ENCODE measurements around the gene WNT16. TPM values are rescaled to one million over a fixed set of nuclear protein-coding genes. Genes with fewer than 3 reads are reported as not detected.

WNT16 gene
- total and polyA plus RNA-seq, 2 donors (not counting 1 experiment from before 2014, with no cell fraction given), result 1.2 to 3.8 TPM

DNA sequence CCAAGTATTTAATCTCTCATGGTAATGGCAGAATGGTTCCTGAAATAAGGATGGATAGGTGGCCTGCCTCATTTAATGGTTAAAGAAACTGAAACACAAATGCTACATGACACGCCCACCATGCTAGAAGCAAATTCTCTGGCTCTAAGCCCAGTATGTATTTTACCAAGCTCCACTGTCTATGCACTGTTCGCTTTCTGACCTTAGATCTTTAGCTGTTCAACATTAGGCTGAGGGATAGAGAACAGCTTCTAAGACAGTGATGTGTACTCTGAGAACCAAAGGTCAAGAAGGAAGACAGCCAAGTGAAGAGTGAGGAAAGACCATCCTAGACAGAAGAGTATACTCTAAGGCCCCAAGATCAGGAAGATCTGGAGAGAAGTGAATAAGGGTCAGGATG is 40.7 kb downstream of the WNT16 start:
- H3K4me2 ChIP-seq (ENCODE audit: extremely low read depth, insufficient read depth, low read length), result no peak overlapping the region
- H2AFZ ChIP-seq (ENCODE audit: low read length), result no peak overlapping the region

DNA sequence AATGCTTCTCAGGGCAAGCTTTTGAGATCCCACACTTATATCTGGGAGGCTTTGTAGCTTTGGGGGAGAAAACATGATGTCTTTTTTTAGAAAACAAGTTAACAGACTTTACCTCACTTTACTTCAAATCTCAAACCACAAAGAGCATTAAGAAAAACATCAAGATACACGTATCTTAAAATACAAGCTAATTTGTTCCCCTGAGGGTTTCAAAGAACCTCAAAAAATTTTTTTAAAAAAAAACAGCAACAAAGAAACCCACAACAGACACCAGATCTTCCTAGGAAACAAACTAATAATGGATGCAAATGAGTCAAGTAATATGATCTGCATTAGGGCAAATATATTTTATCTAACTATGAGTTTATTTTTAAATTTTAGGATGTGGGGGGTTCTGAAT is 42.6 kb downstream of the WNT16 start:
- Histone ChIP-seq H3K4me3 (replicated peaks in 1 of 4; ENCODE audit: control extremely low read depth in 1 of 4, insufficient read depth in 1 of 4, low read depth in 3 of 4, low read length in 4 of 4) (no peak overlapping the region), H3K27ac (ENCODE audit: insufficient read depth, low read length) (no peak overlapping the region), H2AFZ (ENCODE audit: low read length) (no peak overlapping the region), H3K4me1 (ENCODE audit: control insufficient read depth, extremely low read depth, insufficient read depth, low read length) (peaks cover 4% of the 10 kb centered on the region), H3K9ac (ENCODE audit: insufficient read depth, low read length) (no peak overlapping the region), H4K20me1 (ENCODE audit: control insufficient read depth, extremely low read depth, insufficient read depth, low read length) (no peaks in the 10 kb centered on the region), H3K27me3 (ENCODE audit: control insufficient read depth, insufficient read depth, low read length) (no peaks in the 10 kb centered on the region), H3K79me2 (ENCODE audit: control insufficient read depth, insufficient read depth, low read length) (no peaks in the 10 kb centered on the region), H3K9me3 (ENCODE audit: control insufficient read depth, insufficient read depth, low read depth, low read length) (no peaks in the 10 kb centered on the region), H3K4me2 (ENCODE audit: extremely low read depth, insufficient read depth, low read length) (no peak overlapping the region), H3K36me3 (ENCODE audit: control insufficient read depth, insufficient read depth, low read length) (no peaks in the 10 kb centered on the region)
- TF ChIP-seq, protein P1, sequence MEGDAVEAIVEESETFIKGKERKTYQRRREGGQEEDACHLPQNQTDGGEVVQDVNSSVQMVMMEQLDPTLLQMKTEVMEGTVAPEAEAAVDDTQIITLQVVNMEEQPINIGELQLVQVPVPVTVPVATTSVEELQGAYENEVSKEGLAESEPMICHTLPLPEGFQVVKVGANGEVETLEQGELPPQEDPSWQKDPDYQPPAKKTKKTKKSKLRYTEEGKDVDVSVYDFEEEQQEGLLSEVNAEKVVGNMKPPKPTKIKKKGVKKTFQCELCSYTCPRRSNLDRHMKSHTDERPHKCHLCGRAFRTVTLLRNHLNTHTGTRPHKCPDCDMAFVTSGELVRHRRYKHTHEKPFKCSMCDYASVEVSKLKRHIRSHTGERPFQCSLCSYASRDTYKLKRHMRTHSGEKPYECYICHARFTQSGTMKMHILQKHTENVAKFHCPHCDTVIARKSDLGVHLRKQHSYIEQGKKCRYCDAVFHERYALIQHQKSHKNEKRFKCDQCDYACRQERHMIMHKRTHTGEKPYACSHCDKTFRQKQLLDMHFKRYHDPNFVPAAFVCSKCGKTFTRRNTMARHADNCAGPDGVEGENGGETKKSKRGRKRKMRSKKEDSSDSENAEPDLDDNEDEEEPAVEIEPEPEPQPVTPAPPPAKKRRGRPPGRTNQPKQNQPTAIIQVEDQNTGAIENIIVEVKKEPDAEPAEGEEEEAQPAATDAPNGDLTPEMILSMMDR (conservative IDR thresholded peaks at IDR 0.05 in 1 of 2, IDR thresholded peaks at IDR 0.05 in 1 of 2; ENCODE audit: low read depth in 1 of 2, low read length in 2 of 2), result no peak
- TF ChIP-seq EZH2 (IDR thresholded peaks at IDR 0.05; ENCODE audit: low read length, missing control alignments), result no peak
- no peak for DNase-seq (ENCODE audit: low read depth in 2 of 2)

More for the DNA sequence above, 40.7 kb downstream of the WNT16 start:
- Histone ChIP-seq H3K4me3 (replicated peaks in 1 of 4; ENCODE audit: control extremely low read depth in 1 of 4, insufficient read depth in 1 of 4, low read depth in 3 of 4, low read length in 4 of 4) (no peak overlapping the region), H3K9me3 (ENCODE audit: control insufficient read depth, insufficient read depth, low read depth, low read length) (no peaks in the 10 kb centered on the region), H3K27me3 (ENCODE audit: control insufficient read depth, insufficient read depth, low read length) (no peaks in the 10 kb centered on the region), H3K79me2 (ENCODE audit: control insufficient read depth, insufficient read depth, low read length) (no peaks in the 10 kb centered on the region), H3K4me1 (ENCODE audit: control insufficient read depth, extremely low read depth, insufficient read depth, low read length) (peaks cover 4% of the 10 kb centered on the region), H3K9ac (ENCODE audit: insufficient read depth, low read length) (no peak overlapping the region), H3K36me3 (ENCODE audit: control insufficient read depth, insufficient read depth, low read length) (no peaks in the 10 kb centered on the region), H3K27ac (ENCODE audit: insufficient read depth, low read length) (no peak overlapping the region), H4K20me1 (ENCODE audit: control insufficient read depth, extremely low read depth, insufficient read depth, low read length) (no peaks in the 10 kb centered on the region)
- peak; percentile 45 to 69 for DNase-seq (ENCODE audit: low read depth in 2 of 2)
- TF ChIP-seq, protein P1 (conservative IDR thresholded peaks at IDR 0.05 in 1 of 2, IDR thresholded peaks at IDR 0.05 in 1 of 2; ENCODE audit: low read depth in 1 of 2, low read length in 2 of 2), result no peak
- TF ChIP-seq EZH2 (IDR thresholded peaks at IDR 0.05; ENCODE audit: low read length, missing control alignments), result no peak

DNA sequence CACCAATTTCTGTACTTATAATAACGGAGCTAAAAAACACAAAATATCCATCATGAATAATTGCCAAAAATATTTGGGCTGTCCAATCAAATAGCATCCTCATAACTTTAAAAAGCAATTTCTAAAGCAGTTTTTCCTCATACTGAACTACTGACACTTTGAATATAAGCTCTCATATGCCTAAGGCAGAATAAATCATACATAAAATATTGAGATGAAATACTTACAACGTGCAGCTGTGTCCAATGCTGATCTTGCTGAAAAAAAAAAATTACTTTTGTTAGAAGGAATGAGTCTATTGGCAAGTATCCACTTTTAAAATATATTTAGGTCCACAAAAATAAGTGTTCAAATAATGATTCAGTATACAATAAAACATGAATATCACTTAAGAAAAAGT is 43.1 kb downstream of the WNT16 start:
- no peak for DNase-seq (ENCODE audit: low read depth in 2 of 2)
- H3K9me3 ChIP-seq (ENCODE audit: control insufficient read depth, insufficient read depth, low read depth, low read length), result no peaks in the 10 kb centered on the region
- no peak overlapping the region for H3K4me3 ChIP-seq (replicated peaks in 1 of 4; ENCODE audit: control extremely low read depth in 1 of 4, insufficient read depth in 1 of 4, low read depth in 3 of 4, low read length in 4 of 4)
- no peak overlapping the region for H3K9ac ChIP-seq (ENCODE audit: insufficient read depth, low read length)
- TF ChIP-seq, protein P1 (conservative IDR thresholded peaks at IDR 0.05 in 1 of 2, IDR thresholded peaks at IDR 0.05 in 1 of 2; ENCODE audit: low read depth in 1 of 2, low read length in 2 of 2), result no peak
- no peak for TF ChIP-seq EZH2 (IDR thresholded peaks at IDR 0.05; ENCODE audit: low read length, missing control alignments)
- H2AFZ ChIP-seq (ENCODE audit: low read length), result no peak overlapping the region
- H3K27ac ChIP-seq (ENCODE audit: insufficient read depth, low read length), result no peak overlapping the region
- H3K4me1 ChIP-seq (ENCODE audit: control insufficient read depth, extremely low read depth, insufficient read depth, low read length), result peaks cover 4% of the 10 kb centered on the region
- H3K27me3 ChIP-seq (ENCODE audit: control insufficient read depth, insufficient read depth, low read length), result no peaks in the 10 kb centered on the region
- no peaks in the 10 kb centered on the region for H3K79me2 ChIP-seq (ENCODE audit: control insufficient read depth, insufficient read depth, low read length)
- H3K36me3 ChIP-seq (ENCODE audit: control insufficient read depth, insufficient read depth, low read length), result no peaks in the 10 kb centered on the region
- H4K20me1 ChIP-seq (ENCODE audit: control insufficient read depth, extremely low read depth, insufficient read depth, low read length), result no peaks in the 10 kb centered on the region
- H3K4me2 ChIP-seq (ENCODE audit: extremely low read depth, insufficient read depth, low read length), result no peak overlapping the region

Data from fibroblast of lung (primary cell).